Measurements from ENCODE around the gene TUFT1.

GRCh38 chr1:151618470-151618869 lies 78.4 kb downstream of the TUFT1 start:
- TF ChIP-seq CTCF (IDR thresholded peaks at IDR 0.05; ENCODE audit: low read depth, low read length) (no peak), POLR2A (IDR thresholded peaks at IDR 0.05; ENCODE audit: extremely low read depth, insufficient read length) (no peak)
